HG03108 (cell line): ENCODE measurements around the gene DNAH2.

ENCODE experiments used
- ATAC-seq: cut with Tn5 transposase; IDR thresholded peaks from one replicate; pipeline ENCODE4 v1.9.1; 2021; ENCODE audit warnings: moderate library complexity; ENCODE audit not compliant: unreplicated experiment

Gene DNAH2

GRCh38 chr17:7836596-7837407, 119.3 kb downstream of the DNAH2 start:
- no peak for ATAC-seq

- no peak for ATAC-seq
Measured at GRCh38 chr17:7837408-7838088, 120.0 kb downstream of the DNAH2 start.

- ATAC-seq, result no peak
Measured at GRCh38 chr17:7838090-7839075, 120.8 kb downstream of the DNAH2 start.

- ATAC-seq, result no peak
Measured at GRCh38 chr17:7839190-7839875, 121.8 kb downstream of the DNAH2 start.

GRCh38 chr17:7839876-7840261, 122.3 kb downstream of the DNAH2 start:
- no peak for ATAC-seq

- ATAC-seq, result no peak
Measured at GRCh38 chr17:7840441-7840840, 122.9 kb downstream of the DNAH2 start.

- ATAC-seq, result no peak
Measured at GRCh38 chr17:7840875-7841274, 123.3 kb downstream of the DNAH2 start.

GRCh38 chr17:7841396-7841914, 123.9 kb downstream of the DNAH2 start:
- ATAC-seq, result peak; percentile 13

GRCh38 chr17:7841915-7842379, 124.4 kb downstream of the DNAH2 start:
- ATAC-seq, result peak; percentile 19

- ATAC-seq, result peak; percentile 20
Measured at GRCh38 chr17:7842380-7843256, 125.1 kb downstream of the DNAH2 start.

GRCh38 chr17:7843257-7843535, 125.7 kb downstream of the DNAH2 start:
- no peak for ATAC-seq

- no peak for ATAC-seq
Measured at GRCh38 chr17:7843536-7844291, 126.2 kb downstream of the DNAH2 start.

- peak; percentile 47 for ATAC-seq
Measured at GRCh38 chr17:7844292-7845154, 127.0 kb downstream of the DNAH2 start.

- ATAC-seq, result no peak
Measured at GRCh38 chr17:7845359-7846062, 128.0 kb downstream of the DNAH2 start.

- ATAC-seq, result no peak
Measured at GRCh38 chr17:7846063-7846735, 128.7 kb downstream of the DNAH2 start.

GRCh38 chr17:7846765-7847661, 129.5 kb downstream of the DNAH2 start:
- ATAC-seq, result no peak
